ENCODE results near the gene PADI4. TPM values are rescaled to one million over a fixed set of nuclear protein-coding genes. Genes with fewer than 3 reads are reported as not detected.

The PADI4 gene
- total RNA-seq, 1 experiment from 2014 or later: 0.05 TPM

Small RNAs within 50 kb of the gene (small RNA-seq; reads per million reads assigned to genes)
- not detected for gene MIR3972

Other genes with a start within 250 kb of the PADI4 start
- not detected in 2 replicates for gene PADI2, start 188.7 kb upstream of the PADI4 start, total RNA-seq (2014; rRNA removed; shearing (Covaris generic))
- 0.47 and 0.66 TPM in 2 replicates for gene PADI1, start 103.1 kb upstream of the PADI4 start, total RNA-seq (2014; rRNA removed; shearing (Covaris generic))
- 0.39 and 0.57 TPM in 2 replicates for gene PADI3, start 59.1 kb upstream of the PADI4 start, total RNA-seq (2014; rRNA removed; shearing (Covaris generic))
- not detected in 2 replicates for gene PADI6, start 64.0 kb downstream of the PADI4 start, total RNA-seq (2014; rRNA removed; shearing (Covaris generic))
- gene RCC2, start 131.5 kb downstream of the PADI4 start, total RNA-seq (2014; rRNA removed; shearing (Covaris generic)): 76.8 and 86.2 TPM in 2 replicates
- 6.4 and 6.7 TPM in 2 replicates for gene ARHGEF10L, start 231.5 kb downstream of the PADI4 start, total RNA-seq (2014; rRNA removed; shearing (Covaris generic))